ENCODE measurements around the gene ERFL. TPM values are rescaled to one million over a fixed set of nuclear protein-coding genes. Genes with fewer than 3 reads are reported as not detected.
"Not testable (repeated sequence)": the region's sequence is repeated elsewhere in the genome, so short reads cannot be mapped to it uniquely, and the experiment has no call there.

Gene ERFL
- total RNA-seq, 1 experiment from 2014 or later, result 0.37 TPM

GRCh38 chr19:41890936-41891335, 37.3 kb downstream of the ERFL start:
- in situ Hi-C loops (cut with HindIII; ENCODE audit: low pct_unique_long_range_greater_than_20kb, low sequenced_read_pairs), result no loop called here
- no peak for DNase-seq (ENCODE audit: low read depth)

- in situ Hi-C loops (cut with HindIII; ENCODE audit: low pct_unique_long_range_greater_than_20kb, low sequenced_read_pairs), result no loop called here
- DNase-seq (ENCODE audit: low read depth), result no peak
Measured at GRCh38 chr19:41889896-41890295, 38.4 kb downstream of the ERFL start.

GRCh38 chr19:41888926-41889325, 39.3 kb downstream of the ERFL start:
- DNase-seq (ENCODE audit: low read depth), result no peak
- in situ Hi-C loops (cut with HindIII; ENCODE audit: low pct_unique_long_range_greater_than_20kb, low sequenced_read_pairs), result no loop called here

GRCh38 chr19:41887711-41888382, 40.4 kb downstream of the ERFL start:
- in situ Hi-C loops (cut with HindIII; ENCODE audit: low pct_unique_long_range_greater_than_20kb, low sequenced_read_pairs), result no loop called here
- peak; percentile 53 for DNase-seq (ENCODE audit: low read depth)

GRCh38 chr19:41886761-41887710, 41.2 kb downstream of the ERFL start:
- in situ Hi-C loops (cut with HindIII; ENCODE audit: low pct_unique_long_range_greater_than_20kb, low sequenced_read_pairs), result no loop called here
- no peak for DNase-seq (ENCODE audit: low read depth)

- peak; percentile 98 for DNase-seq (ENCODE audit: low read depth)
- in situ Hi-C loops (cut with HindIII; ENCODE audit: low pct_unique_long_range_greater_than_20kb, low sequenced_read_pairs), result no loop called here
Measured at GRCh38 chr19:41883821-41884733, 44.2 kb downstream of the ERFL start.

GRCh38 chr19:41883463-41883820, 44.8 kb downstream of the ERFL start:
- in situ Hi-C loops (cut with HindIII; ENCODE audit: low pct_unique_long_range_greater_than_20kb, low sequenced_read_pairs), result no loop called here
- no peak for DNase-seq (ENCODE audit: low read depth)

GRCh38 chr19:41882568-41883462, 45.4 kb downstream of the ERFL start, which contains the start of gene ARHGEF1:
ARHGEF1 (plus strand) TSS chr19:41883184; CDS start chr19:41888083, 4,899 bp downstream.
- no peak for DNase-seq (ENCODE audit: low read depth)
- in situ Hi-C loops (cut with HindIII; ENCODE audit: low pct_unique_long_range_greater_than_20kb, low sequenced_read_pairs), result no loop called here

- DNase-seq (ENCODE audit: low read depth), result no peak
Measured at GRCh38 chr19:41880329-41880708, 47.9 kb downstream of the ERFL start.

GRCh38 chr19:41879670-41880328, 48.5 kb downstream of the ERFL start:
- in situ Hi-C loops (cut with HindIII; ENCODE audit: low pct_unique_long_range_greater_than_20kb, low sequenced_read_pairs), result no loop called here
- DNase-seq (ENCODE audit: low read depth), result no peak

More at GRCh38 chr19:41880329-41880708, 47.9 kb downstream of the ERFL start:
- in situ Hi-C loops (cut with HindIII; ENCODE audit: low pct_unique_long_range_greater_than_20kb, low sequenced_read_pairs), result no loop called here

GRCh38 chr19:41879080-41879479, 49.2 kb downstream of the ERFL start:
- no peak for DNase-seq (ENCODE audit: low read depth)
- in situ Hi-C loops (cut with HindIII; ENCODE audit: low pct_unique_long_range_greater_than_20kb, low sequenced_read_pairs), result no loop called here

GRCh38 chr19:41877916-41878905, 50.0 kb downstream of the ERFL start:
- in situ Hi-C loops (cut with HindIII; ENCODE audit: low pct_unique_long_range_greater_than_20kb, low sequenced_read_pairs), result no loop called here
- DNase-seq (ENCODE audit: low read depth), result no peak

GRCh38 chr19:41876847-41877832, 51.1 kb downstream of the ERFL start, which contains the start of gene CD79A:
CD79A (plus strand) TSS chr19:41877279; CDS start chr19:41877305, 26 bp downstream.
- in situ Hi-C loops (cut with HindIII; ENCODE audit: low pct_unique_long_range_greater_than_20kb, low sequenced_read_pairs), result no loop called here
- no peak for DNase-seq (ENCODE audit: low read depth)

- in situ Hi-C loops (cut with HindIII; ENCODE audit: low pct_unique_long_range_greater_than_20kb, low sequenced_read_pairs); DNase-seq (ENCODE audit: low read depth): not testable (repeated sequence)
Measured at GRCh38 chr19:41875973-41876372, 52.3 kb downstream of the ERFL start.

All from Caki2 (cell line).